Hepatic stellate cell (primary cell): ENCODE measurements around the gene AP4E1.
"Not testable (repeated sequence)": the region's sequence is repeated elsewhere in the genome, so short reads cannot be mapped to it uniquely, and the experiment has no call there.

Experiments used
- DNase-seq: peaks from one replicate; pipeline ENCODE4 v3.0.0; 2011; ENCODE audit warnings: low spot score

The AP4E1 gene

DNA sequence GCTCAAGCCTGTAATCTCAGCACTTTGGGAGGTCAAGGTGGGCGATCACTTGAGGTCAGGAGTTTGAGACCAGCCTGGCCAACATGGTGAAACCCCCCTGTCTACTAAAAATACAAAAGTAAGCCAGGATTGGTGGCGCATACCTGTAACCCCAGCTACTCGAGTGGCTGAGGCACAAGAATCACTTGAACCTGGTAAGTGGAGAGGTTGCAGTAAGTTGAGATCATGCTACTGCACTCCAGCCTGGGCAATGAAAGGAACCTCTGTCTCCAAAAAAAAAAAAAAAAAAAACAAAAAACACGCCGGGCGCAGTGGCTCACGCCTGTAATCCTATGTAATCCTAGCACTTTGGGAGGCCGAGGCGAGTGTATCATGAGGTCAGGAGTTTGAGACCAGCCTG is 18.9 kb upstream of the AP4E1 start:
- DNase-seq: no peak

- no peak for DNase-seq
Observed at GRCh38 chr15:50890751-50891150, 17.7 kb upstream of the AP4E1 start.

GRCh38 chr15:50891159-50891558 is 17.3 kb upstream of the AP4E1 start:
- no peak for DNase-seq

GRCh38 chr15:50893976-50894375 is 14.5 kb upstream of the AP4E1 start:
- no peak for DNase-seq

DNA sequence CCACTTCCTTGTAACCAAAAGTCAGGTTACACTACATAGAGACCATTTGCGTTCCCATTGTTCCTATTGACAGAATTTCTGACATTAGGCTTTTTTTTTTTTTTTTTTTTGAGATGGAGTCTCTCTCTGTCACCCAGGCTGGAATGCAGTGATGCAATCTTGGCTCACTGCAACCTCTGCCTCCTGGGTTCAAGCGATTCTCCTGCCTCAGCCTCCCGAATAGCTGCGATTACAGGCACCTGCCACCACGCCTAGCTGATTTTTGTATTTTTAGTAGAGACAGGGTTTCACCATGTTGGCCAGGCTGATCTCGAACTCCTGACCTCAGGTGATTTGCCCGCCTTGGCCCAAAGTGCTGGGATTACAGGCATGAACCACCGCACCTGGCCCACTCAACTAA is 7.1 kb upstream of the AP4E1 start:
- DNase-seq: not testable (repeated sequence)

GRCh38 chr15:50904211-50904610 is 4.3 kb upstream of the AP4E1 start:
- DNase-seq: no peak

GRCh38 chr15:50905055-50905454 is 3.4 kb upstream of the AP4E1 start:
- no peak for DNase-seq

- DNase-seq: no peak
Observed at GRCh38 chr15:50906954-50907600, 1.4 kb upstream of the AP4E1 start.

DNA sequence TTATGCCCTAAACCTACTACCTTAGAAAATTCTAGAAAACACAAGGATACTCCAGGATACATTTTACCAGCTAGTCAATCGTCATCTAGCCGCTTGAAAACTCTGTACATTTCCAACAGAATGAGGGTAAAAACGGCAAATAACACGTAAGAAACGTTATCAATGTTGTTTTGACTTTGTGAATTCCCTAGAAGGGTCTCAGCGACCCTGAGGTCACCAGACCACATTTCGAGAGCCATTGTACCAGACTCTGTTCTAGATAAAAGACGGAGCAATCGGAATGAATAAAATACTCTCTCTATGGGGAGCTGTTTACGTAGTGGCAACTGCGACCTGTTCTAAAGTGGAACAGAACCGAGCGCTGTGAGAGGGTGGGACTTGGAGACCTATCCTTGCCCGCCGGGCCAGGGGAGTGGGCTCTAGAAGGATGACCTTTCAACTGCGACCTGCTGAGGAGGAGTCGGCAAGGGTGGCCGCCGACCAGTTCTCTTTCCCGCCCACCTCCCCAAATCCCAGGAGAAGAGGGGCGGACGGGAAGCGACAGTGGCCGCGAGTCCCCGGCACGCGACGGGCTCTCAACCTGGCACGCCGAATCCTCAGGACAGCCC is 778 bp upstream of the AP4E1 start:
- DNase-seq: no peak

DNA sequence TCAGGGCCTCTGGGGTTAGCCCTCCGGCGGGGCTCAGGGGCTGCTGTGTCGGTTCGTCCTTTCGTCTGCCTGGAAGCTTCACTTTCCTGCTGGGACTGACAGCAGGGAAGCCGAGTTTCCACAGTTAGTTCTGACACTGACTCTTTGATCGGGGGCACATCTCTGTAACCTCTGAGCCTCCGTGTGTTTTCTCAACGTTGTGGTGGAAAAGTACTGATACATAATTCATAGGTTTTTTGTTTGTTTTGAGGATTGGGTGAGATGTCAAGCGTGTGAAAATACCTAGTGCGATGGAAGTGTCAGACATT is 481 bp downstream of the AP4E1 start:
- DNase-seq: no peak

DNA sequence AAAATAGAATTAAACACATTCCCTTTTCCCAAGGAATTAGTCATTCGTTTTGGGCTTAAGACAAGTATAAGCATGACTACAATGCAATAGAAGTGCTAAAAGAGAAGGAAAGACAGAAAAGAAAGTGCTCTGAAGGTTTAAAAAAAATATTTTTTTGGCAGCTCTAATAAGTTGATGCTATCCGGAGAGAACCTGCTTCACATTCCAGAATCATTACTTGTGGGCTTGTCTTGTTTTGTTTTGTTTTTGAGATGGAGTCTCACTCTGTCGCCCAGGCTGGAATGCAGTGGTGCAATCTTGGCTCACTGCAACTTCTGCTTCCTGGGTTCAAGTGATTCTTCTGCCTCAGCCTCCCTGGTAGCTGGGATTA is 1.9 kb downstream of the AP4E1 start:
- DNase-seq: peak; percentile 63

- no peak for DNase-seq
Observed at GRCh38 chr15:50911001-50911400, 2.5 kb downstream of the AP4E1 start.

DNA sequence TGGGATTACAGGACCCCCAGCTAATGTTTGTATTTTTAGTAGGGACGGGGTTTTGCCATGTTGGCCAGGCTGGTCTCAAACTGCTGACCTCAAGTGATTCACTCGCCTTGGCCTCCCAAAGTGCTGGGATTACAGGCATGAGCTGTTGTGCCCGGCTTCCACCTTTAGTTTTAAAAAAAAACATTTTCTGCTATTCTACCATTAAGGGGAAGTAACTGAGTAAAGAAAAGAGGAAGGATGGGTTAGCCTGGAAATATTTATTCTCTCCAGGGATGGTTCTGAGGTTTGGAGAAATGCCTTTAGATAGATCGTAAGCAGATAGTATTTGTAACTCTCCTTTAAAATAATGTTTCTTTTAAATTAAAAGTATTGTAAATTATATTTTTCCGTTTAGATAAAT is 3.1 kb downstream of the AP4E1 start:
- DNase-seq: no peak

DNA sequence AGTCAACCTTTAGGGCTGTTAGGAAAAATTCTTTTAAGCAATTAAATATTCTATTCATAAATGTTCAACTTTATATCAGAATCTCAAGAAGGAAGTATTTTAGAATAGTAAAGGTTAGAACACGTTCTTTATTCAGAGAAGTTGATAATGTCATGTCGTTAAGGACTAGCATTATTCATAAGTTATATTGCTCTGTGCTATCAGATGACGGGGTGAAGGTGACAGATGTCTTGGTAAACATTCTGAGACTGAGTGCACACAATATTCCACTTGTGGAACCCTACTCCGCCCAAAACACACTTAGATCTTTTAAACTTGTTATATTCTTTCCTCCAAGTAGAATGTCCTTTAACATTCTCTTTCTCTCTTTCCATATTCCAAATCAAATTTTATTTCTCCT is 7.9 kb downstream of the AP4E1 start:
- DNase-seq: no peak

- DNase-seq: not testable (repeated sequence)
Observed at GRCh38 chr15:50919359-50919758, 10.9 kb downstream of the AP4E1 start.

DNA sequence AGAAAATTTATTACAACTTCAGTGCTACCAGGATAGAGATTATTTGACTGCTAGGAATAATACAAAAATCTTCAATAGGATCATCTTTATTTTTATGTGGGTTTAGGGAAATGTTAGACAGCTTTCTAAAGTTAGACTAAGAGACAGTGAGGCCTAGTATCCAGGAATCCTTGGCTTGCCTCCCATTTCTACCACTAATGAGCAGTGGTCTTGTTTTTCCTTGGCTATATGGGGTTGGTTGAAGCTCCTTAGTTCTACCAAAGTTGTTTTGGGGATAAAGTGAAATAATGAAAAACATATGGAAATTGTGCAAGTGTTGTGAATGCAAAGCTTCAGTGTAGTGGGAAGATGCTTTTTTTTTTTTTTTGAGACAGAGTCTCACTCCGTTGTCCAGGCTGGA is 16.8 kb downstream of the AP4E1 start:
- DNase-seq: no peak

- no peak for DNase-seq
Observed at GRCh38 chr15:50929062-50929461, 20.6 kb downstream of the AP4E1 start.

DNA sequence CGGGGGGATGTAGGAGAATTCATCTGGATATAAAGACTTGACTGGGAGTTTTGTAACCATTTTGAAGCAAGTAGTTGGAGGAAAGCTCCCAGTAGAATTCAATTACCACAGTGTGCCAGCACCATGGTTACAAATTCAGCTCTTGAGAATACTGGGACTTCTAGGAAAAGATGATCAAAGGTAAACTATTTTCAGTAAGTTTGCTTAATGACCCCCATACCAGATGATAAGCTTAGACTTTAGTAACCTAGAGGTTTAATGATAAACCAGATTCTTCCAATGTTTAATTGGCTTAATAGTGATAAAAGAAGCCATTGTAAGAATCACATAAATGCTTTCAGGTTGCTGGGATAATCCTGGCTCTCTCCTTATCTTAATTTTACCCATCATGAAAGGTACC is 22.3 kb downstream of the AP4E1 start:
- no peak for DNase-seq

DNA sequence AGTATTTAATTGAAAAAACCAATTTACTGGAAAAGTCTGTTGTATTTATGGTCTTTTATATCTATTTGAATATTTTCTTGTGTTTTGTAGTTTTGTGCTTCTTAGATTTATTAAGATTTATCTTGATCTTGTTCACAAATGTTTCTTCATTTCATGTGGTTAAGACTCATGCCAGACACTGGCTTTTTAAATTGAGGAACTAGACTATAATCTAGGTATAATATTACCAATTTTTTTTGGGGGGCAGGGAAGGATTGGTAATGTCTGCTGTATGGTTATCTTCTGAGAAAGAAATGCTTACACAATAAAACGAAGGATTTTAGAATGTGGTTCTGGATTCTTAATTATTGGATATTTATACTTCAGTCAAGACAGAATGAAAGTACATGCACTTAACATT is 24.9 kb downstream of the AP4E1 start:
- no peak for DNase-seq

DNA sequence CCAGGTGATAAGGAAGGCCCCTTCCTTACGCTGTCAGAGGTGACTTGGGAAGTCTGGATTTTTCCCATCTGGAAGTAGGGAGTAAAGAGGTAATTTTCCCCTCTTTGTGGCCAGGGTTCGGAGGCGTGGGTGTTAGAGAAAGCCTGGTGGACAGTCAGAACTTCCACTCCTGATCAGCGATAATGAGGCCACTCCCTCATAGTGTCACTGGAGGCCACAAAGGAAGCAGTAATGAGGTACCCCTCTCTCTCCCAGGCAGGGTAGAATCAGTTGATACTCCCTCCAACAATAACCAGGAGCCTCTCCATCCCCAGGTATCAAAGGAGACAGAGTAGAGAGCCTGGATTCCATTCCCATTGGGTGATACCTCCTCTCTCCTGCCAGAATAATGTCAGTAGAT is 30.0 kb downstream of the AP4E1 start:
- DNase-seq: no peak

DNA sequence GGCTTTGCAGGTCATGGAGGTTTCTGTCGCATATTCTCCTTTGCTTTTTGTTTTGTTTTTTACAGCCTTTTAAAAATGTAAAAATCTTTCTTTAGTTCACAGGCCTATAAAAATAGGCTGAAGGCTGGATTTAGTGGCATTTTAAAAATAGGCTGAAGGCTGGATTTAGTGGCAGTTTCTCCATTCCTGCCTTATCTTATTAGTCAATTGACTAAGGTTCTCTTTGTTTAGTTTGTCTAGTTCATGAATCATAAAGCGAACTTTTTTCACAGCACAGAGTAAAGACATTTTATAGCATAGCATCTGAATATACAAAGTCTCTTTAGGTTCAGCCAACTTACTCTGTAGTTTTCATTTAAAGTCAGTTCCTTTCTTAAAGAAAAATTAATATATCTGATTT is 31.4 kb downstream of the AP4E1 start:
- DNase-seq: peak; percentile 50

- DNase-seq: no peak
Observed at GRCh38 chr15:50940506-50940905, 32.0 kb downstream of the AP4E1 start.

DNA sequence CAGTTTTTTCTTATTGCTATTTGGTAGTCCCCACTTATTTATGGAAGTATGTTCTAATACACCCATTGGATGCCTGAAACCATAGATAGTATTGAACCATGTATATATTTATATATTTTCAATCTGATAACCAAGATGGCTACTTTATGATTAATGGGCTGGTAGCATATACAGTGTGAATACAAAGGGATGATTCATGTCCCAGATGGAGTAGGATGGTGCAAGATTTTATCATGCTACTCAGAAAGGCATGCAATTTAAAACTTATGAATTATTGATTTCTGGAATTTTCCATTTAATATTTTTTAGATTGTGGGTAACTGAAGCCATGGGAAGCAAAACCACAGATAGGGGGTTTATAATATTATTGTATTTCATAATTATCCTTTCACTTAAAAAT is 35.2 kb downstream of the AP4E1 start:
- no peak for DNase-seq

GRCh38 chr15:50944672-50945071 is 36.2 kb downstream of the AP4E1 start:
- no peak for DNase-seq

- DNase-seq: no peak
Observed at GRCh38 chr15:50945725-50946124, 37.2 kb downstream of the AP4E1 start.
